PFSK-1 (cell line): Measurements from ENCODE around the gene RYR2.

Experiments
- FOXP2 ChIP-seq: optimal IDR thresholded peaks from 2 replicates; pipeline ENCODE3; 2011; ENCODE audit warnings: borderline replicate concordance, control low read depth, inconsistent platforms; ENCODE audit not compliant: insufficient read depth; ENCODE audit errors: extremely low read length, extremely low read depth
- POLR2AphosphoS5 ChIP-seq: IDR thresholded peaks from 2 replicates; pipeline ENCODE4 v1.6.1; 2012; ENCODE audit warnings: low read depth, mild to moderate bottlenecking, control low read depth, low read length, moderate library complexity
- SIN3A ChIP-seq: IDR thresholded peaks from 2 replicates; pipeline ENCODE4 v1.6.1; 2012; ENCODE audit warnings: mild to moderate bottlenecking, low read length, moderate library complexity, borderline replicate concordance; ENCODE audit not compliant: insufficient read depth
- TAF1 ChIP-seq: IDR thresholded peaks from 2 replicates; pipeline ENCODE4 v1.6.1; 2012; ENCODE audit warnings: low read length, control low read depth, borderline replicate concordance; ENCODE audit not compliant: insufficient read depth
- TF ChIP-seq, protein P1 (sequence below), 2 experiments: IDR thresholded peaks; 2 replicates each; pipeline versions ENCODE4 v1.6.1 to v1.8.0; 2011 to 2012; ENCODE audit warnings: low read depth in 2 of 2, low read length in 2 of 2, control low read depth in 1 of 2, inconsistent platforms in 1 of 2, mild to moderate bottlenecking in 1 of 2, moderate library complexity in 1 of 2; ENCODE audit not compliant: insufficient read depth in 1 of 2

Gene RYR2

DNA sequence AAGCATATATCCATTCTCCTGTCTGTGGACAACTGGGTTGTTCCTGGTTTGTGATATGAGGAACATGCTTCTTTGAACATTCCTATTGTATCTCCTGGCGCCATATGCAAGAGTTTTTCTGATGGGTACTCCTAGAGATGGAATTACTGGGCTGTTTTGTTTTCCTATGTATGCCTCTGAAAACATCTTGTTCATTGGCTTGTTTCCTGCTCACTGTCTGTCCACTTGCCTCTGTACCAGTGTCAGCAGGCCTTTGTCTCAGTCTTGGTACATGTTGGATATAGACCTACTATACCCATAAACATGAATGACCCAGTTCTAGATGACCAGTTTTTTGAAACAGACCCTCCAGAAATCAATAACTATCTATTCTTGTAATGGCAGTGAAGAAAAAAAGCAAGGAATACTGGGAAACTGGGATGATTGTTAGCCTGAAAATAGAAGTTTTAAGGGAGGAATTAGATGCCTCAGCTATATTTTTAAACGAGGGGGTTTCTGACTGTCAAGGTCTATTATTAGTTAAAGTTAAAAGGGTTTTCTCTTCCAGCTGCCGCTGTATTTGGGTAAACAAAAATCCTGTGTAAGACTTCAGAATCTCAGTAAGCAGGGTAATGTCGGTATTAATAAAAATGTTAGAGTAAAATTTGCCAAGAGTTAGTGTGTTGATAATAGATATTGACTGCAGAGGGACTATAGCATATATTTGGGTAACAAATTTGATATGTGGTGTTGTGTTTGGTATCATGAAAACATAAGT is 103.6 kb downstream of the RYR2 start:
- TF ChIP-seq FOXP2 = no peak
- TF ChIP-seq, protein P1, sequence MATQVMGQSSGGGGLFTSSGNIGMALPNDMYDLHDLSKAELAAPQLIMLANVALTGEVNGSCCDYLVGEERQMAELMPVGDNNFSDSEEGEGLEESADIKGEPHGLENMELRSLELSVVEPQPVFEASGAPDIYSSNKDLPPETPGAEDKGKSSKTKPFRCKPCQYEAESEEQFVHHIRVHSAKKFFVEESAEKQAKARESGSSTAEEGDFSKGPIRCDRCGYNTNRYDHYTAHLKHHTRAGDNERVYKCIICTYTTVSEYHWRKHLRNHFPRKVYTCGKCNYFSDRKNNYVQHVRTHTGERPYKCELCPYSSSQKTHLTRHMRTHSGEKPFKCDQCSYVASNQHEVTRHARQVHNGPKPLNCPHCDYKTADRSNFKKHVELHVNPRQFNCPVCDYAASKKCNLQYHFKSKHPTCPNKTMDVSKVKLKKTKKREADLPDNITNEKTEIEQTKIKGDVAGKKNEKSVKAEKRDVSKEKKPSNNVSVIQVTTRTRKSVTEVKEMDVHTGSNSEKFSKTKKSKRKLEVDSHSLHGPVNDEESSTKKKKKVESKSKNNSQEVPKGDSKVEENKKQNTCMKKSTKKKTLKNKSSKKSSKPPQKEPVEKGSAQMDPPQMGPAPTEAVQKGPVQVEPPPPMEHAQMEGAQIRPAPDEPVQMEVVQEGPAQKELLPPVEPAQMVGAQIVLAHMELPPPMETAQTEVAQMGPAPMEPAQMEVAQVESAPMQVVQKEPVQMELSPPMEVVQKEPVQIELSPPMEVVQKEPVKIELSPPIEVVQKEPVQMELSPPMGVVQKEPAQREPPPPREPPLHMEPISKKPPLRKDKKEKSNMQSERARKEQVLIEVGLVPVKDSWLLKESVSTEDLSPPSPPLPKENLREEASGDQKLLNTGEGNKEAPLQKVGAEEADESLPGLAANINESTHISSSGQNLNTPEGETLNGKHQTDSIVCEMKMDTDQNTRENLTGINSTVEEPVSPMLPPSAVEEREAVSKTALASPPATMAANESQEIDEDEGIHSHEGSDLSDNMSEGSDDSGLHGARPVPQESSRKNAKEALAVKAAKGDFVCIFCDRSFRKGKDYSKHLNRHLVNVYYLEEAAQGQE (IDR thresholded peaks at IDR 0.05; ENCODE audit: insufficient read depth in 1 of 2, low read depth in 2 of 2, low read length in 2 of 2) = no peak
- TF ChIP-seq POLR2AphosphoS5 = no peak
- TF ChIP-seq TAF1 = no peak
- TF ChIP-seq SIN3A = no peak

DNA sequence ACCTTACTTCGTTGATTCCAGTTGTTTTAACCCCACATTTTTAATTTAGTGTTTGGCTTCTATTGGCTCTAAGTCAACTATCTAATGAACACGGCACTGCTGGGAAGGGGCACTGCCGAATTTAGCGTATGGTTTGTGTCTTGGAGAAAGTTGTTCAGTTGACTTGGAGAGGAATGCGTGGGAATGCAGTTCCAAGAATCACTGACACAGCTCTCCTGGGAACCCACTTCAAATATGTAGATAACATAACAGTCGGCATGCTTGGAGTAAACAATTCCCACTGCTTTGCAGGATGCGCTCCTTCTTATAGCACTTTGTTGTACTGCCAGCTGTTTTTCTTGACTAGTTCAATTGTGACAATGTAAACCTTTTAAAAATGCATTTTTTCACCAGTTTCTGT is 104.3 kb downstream of the RYR2 start:
- TF ChIP-seq POLR2AphosphoS5 (no peak), TAF1 (no peak), FOXP2 (no peak), SIN3A (no peak)
- TF ChIP-seq, protein P1 (IDR thresholded peaks at IDR 0.05; ENCODE audit: insufficient read depth in 1 of 2, low read depth in 2 of 2, low read length in 2 of 2) = no peak

DNA sequence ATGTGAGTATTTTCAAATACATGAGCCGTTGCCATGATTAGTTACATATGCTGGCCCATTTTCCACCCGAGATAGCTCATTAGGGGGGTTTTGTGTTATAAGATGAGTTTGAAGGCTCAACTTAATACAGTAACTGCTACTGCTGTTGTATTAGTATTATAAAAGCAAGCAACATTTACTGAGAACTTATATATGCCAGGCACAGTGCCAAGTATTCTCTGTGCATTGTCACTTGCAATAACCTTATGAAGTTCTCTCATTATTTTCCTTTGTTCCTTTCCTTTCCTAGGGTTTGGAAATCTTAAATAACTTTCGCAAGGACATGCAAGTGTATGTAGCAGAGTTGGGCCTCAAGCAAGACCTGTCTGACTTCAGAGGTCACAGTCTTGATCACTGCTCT is 107.9 kb downstream of the RYR2 start:
- no peak for TF ChIP-seq TAF1
- no peak for TF ChIP-seq SIN3A
- no peak for TF ChIP-seq POLR2AphosphoS5
- TF ChIP-seq, protein P1 (IDR thresholded peaks at IDR 0.05; ENCODE audit: insufficient read depth in 1 of 2, low read depth in 2 of 2, low read length in 2 of 2) = no peak
- no peak for TF ChIP-seq FOXP2

DNA sequence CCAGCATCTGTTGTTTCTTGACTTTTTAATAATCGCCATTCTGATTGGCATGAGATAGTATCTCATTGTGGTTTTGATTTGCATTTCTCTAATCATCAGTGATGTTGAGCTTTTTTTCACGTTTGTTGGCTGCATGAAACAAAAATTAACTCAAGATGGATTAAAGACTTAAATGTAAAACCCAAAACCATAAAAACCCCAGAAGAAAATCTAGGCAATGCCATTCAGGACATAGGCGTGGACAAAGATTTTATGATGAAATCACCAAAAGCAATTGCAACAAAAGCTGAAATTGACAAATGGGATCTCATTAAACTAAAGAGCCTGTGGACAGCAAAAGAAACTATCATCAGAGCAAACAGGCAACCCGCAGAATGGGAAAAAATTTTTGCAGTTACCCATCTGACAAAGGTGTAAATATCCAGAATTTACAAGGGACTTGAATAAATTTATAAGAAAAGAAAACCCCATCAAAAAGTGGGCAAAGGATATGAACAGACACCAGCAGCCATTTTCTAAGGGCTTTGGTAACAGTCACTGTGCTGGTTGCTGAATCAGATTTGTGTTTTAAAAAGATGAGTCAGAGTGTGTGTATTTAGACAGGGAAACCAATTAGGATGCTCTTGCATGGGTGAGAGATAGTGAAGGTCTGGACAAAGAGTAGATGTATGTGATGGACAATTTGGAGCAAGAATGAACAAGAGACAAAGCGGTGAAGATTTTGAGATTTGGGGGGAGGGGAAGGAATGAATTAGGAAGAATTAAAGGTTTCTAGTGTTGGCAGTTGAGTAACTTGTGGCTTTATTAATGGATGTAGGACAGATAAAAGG is 110.7 kb downstream of the RYR2 start:
- no peak for TF ChIP-seq POLR2AphosphoS5
- TF ChIP-seq FOXP2 = no peak
- no peak for TF ChIP-seq TAF1
- no peak for TF ChIP-seq SIN3A
- TF ChIP-seq, protein P1 (IDR thresholded peaks at IDR 0.05; ENCODE audit: insufficient read depth in 1 of 2, low read depth in 2 of 2, low read length in 2 of 2) = no peak
